ENCODE measurements around the gene PDZD7.

The PDZD7 gene

DNA sequence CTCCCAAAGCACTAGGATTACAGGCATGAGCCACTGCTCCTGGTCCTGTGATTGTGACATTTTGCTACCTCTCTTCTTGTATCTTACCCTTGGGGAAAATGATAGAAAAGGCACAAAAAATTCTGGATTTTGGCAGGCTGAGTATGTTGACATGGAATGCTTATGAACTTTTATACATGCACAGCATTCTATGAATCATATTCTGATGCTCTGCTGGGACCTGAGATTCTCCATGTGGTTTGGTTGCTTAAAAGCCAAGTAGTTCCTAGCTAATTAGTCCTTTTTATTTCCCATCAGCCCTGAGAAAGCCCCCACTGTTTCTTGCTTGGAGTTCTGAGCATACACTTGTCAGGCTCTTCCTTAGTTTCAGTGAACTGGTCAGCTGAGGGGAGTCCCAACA, 22.6 kb upstream of the PDZD7 start:
- TF ChIP-seq ZFX (IDR thresholded peaks at IDR 0.05) (no peak), CTCF (conservative IDR thresholded peaks at IDR 0.05) (no peak)
- no peak overlapping the region for H3K27ac ChIP-seq

GRCh38 chr10:101052285-101052684, 21.4 kb upstream of the PDZD7 start:
- H3K27ac ChIP-seq = peak overlapping the region; percentile 33
- TF ChIP-seq CTCF (conservative IDR thresholded peaks at IDR 0.05) = no peak
- no peak for TF ChIP-seq ZFX (IDR thresholded peaks at IDR 0.05)

GRCh38 chr10:101050208-101051069, 19.5 kb upstream of the PDZD7 start:
- TF ChIP-seq ZFX (IDR thresholded peaks at IDR 0.05) (no peak), CTCF (conservative IDR thresholded peaks at IDR 0.05) (peak; percentile 81)
- peak overlapping the region; percentile 34; the same call in 1 of the 2 replicates for H3K27ac ChIP-seq

DNA sequence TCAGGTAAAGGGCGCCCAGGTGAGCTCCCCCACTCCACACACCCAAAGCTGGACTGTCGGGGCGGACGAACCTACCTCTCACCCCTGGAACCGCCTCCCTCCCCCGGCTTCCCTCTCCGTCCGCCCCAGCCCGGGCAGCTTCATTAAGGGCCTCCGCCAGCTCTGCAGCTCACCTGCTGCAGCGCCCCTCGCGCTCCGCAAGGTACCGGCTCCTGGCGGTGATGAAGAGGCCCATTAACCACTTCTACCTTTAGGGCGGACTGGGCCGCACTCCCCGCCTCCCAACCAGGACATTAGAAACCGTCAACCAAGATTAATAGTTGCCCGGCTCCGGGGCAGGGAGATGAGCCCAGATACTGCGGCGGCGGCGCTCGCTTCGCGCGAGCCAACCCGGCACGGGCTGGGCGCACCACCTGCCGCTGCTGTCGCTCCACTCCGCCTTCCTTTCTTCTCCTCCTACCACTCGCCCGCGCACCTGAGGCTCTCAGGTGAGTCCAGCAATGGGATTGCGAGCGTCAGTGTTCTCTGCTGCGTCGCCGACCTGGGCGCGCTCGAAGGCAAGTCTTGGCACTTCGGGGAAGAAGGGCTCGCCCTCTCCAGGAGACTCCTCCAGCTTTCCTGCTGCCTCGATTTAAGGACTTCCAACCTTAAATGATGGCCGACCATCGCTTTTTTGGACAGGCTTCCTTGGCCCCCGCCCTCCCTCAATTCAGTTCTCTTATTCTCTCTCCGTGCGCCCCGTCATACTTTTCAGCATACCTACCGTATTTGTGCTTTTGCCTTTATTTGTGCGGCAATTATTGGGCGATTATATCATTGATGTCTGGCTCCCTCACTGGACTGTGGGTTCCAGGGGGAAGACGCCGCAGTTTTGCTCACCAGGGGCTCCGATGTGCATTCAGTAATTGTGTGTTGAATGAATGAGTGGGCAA, 17.3 kb upstream of the PDZD7 start:
- TF ChIP-seq ZFX (IDR thresholded peaks at IDR 0.05) (no peak), CTCF (conservative IDR thresholded peaks at IDR 0.05) (no peak)
- no peak overlapping the region for H3K27ac ChIP-seq

GRCh38 chr10:101047268-101047667, 16.3 kb upstream of the PDZD7 start:
- TF ChIP-seq CTCF (conservative IDR thresholded peaks at IDR 0.05) = no peak
- no peak for TF ChIP-seq ZFX (IDR thresholded peaks at IDR 0.05)
- no peak overlapping the region for H3K27ac ChIP-seq

DNA sequence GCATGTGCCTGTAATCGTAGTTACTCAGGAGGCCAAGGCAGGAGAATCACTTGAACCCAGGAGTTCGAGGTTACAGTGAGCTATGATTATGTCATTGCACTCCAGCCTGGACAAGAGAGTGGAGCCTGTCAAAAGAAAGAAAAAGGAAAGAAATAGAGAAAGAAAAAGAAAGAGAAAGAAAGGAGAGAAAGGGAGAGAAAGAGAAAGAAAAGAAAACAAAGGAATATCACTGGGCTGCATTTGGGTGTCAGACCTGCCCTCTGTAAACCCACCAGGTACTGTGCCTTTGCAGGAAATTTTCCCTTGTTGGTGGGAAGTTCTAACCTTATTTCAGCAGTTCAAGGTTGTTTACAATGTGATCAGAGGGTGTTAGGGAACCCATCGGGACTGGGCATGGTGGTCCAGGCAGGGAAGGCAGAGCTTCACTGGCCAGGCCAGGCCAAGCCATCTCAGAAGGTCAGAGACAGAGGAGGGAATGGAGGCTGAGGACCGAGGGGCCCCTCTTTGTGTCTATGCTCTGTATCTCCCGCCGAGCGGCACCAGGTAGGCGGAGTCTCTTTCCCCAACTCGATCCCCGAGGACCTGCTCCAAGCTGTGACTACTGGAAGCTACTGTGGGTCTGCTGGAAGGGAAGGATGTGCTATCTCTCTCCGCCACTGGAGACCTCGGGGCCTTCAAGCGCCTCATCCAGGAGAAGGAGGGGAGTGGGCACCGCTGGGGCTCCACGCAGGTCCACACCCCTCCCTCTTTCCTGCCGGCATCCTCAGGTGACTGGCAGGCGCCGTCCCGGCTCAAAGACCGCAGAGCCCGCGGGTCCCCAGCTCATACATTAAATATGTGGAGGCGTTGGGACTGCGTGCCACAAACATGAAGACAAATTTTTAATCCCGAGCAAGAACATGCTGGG, 15.7 kb upstream of the PDZD7 start:
- TF ChIP-seq CTCF (conservative IDR thresholded peaks at IDR 0.05) (no peak), ZFX (IDR thresholded peaks at IDR 0.05) (no peak)
- H3K27ac ChIP-seq = no peak overlapping the region
